Amniotic epithelial cell (primary cell): ENCODE results near the gene TTC23.

Source experiments
- DNase-seq: peaks from one replicate; pipeline ENCODE4 v3.0.0-alpha.2; 2010; ENCODE audit warnings: low read depth

The TTC23 gene

DNA sequence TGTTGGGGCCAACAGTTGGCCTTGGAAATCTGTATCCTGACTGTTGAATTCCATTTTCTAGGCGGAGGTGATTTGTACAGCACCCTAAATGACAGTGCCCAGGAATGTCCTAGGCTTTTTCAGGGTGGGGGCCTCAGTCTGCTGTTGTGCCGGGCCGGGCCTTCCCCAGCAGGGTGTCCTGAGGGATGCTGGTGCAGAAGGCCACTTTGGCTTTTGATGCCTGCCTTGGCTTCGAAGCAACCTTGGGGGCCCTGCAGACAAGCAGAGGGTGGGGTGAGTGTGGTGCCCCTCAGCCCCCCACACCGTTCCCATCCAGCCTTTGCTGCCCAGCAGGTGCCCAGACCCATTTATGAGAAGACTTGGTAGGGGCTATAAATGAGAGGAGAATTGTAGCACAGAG is 111.5 kb downstream of the TTC23 start:
- DNase-seq: no peak

DNA sequence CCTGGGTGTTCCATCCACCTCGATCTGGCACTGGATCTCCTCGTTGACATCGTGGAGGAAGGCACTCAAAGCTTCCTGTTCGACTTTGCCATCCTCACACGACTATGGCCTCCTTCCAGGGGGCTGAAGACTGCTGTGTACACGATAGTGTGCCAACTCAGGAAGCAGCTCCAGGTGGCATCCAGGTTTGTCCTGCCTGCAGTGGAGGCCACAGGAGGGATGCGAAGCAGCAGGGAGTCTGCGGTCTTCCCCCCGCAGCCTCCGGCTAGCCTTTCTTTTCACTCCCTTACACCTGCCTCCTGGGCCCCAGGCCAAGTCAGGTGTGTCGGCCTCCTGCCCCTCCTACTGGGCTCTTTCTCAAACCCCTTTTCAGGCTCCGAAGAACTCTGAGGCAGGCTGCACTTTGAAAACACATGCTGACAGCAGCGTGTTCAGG is 112.3 kb downstream of the TTC23 start:
- no peak for DNase-seq

DNA sequence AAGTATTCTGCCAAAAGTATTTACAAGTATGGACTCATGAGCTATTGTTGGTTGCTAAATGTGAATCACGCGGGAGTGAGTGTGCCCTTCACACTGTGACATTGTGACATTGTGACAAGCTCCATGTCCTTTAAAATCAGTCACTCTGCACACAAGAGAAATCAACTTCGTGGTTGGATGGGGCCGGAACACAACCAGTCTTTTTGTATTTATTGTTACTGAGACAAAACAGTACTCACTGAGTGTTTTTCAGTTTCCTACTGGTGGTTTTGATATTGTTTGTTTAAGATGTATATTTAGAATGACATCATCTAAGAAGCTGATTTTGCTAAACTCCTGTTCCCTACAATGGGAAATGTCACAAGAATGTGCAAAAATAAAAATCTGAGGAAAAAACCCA is 114.2 kb downstream of the TTC23 start:
- DNase-seq: no peak

DNA sequence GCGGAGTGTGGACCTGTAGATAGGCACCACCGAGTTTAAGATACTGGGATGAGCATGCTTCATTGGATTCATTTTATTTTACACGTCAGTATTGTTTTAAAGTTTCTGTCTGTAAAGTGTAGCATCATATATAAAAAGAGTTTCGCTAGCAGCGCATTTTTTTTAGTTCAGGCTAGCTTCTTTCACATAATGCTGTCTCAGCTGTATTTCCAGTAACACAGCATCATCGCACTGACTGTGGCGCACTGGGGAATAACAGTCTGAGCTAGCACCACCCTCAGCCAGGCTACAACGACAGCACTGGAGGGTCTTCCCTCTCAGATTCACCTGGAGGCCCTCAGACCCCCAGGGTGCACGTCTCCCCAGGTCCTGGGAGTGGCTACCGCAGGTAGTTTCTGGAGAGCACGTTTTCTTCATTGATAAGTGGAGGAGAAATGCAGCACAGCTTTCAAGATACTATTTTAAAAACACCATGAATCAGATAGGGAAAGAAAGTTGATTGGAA is 115.0 kb downstream of the TTC23 start:
- no peak for DNase-seq

DNA sequence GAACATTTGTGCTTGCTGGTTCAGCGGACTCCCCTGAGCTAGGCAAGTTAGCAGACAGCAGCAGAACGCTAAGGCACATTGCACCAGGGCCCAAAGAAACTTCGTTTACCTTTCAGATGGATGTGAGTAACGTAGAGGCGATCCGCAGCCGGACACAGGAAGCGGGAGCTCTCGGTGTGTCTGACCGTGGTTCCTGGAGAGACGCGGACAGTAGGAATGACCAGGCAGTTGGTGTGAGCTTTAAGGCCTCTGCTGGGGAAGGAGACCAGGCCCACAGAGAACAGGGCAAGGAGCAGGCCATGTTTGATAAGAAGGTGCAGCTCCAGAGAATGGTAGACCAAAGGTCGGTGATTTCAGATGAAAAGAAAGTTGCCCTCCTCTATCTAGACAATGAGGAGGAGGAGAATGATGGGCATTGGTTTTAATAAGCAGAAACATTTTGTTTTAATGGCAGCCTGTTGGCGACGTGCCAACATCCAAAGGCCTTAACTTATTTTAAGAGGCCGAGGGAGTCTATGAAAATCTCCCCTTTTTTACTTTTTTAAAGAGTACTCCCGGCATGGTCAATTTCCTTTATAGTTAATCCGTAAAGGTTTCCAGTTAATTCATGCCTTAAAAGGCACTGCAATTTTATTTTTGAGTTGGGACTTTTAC is 116.6 kb downstream of the TTC23 start:
- no peak for DNase-seq

DNA sequence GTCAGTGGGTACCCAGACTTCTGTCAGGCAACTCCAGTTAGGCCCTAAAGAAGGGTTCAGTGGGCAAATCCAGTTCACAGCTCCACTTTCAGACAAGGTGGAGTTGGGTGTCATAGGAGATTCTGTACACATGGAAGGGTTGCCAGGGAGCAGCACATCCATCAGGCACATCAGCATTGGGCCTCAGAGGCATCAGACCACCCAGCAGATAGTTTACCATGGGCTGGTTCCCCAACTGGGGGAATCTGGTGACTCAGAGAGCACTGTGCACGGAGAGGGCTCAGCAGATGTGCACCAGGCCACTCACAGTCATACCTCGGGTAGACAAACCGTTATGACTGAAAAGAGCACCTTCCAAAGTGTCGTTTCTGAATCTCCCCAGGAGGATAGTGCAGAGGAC is 117.3 kb downstream of the TTC23 start:
- no peak for DNase-seq

DNA sequence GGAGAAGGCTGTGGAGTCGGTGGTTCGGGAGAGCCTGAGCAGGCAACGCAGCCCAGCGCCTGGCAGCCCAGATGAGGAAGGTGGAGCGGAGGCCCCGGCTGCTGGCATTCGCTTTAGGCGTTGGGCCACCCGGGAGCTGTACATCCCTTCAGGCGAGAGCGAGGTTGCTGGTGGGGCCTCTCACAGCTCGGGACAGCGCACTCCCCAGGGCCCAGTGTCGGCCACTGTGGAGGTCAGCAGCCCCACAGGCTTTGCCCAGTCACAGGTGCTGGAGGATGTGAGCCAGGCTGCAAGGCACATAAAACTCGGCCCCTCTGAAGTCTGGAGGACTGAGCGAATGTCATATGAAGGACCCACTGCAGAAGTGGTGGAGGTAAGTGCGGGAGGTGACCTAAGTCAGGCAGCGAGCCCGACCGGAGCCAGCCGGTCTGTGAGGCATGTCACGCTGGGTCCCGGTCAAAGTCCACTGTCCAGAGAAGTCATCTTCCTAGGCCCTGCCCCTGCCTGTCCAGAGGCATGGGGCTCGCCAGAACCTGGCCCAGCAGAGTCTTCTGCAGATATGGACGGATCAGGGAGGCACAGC is 117.8 kb downstream of the TTC23 start:
- no peak for DNase-seq

DNA sequence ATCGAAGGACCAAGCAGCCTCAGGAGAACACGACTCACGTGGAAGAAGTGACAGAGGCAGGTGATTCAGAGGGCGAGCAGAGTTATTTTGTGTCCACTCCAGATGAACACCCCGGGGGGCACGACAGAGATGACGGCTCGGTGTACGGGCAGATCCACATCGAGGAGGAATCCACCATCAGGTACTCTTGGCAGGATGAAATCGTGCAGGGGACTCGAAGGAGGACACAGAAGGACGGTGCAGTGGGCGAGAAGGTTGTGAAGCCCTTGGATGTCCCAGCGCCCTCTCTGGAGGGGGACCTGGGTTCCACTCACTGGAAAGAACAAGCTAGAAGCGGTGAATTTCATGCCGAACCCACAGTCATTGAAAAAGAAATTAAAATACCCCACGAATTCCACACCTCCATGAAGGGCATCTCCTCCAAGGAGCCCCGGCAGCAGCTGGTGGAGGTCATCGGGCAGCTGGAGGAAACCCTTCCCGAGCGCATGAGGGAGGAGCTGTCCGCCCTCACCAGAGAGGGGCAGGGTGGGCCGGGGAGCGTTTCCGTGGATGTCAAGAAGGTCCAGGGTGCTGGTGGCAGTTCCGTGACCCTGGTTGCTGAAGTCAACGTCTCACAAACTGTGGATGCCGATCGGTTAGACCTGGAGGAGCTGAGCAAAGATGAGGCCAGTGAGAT is 118.5 kb downstream of the TTC23 start:
- no peak for DNase-seq

DNA sequence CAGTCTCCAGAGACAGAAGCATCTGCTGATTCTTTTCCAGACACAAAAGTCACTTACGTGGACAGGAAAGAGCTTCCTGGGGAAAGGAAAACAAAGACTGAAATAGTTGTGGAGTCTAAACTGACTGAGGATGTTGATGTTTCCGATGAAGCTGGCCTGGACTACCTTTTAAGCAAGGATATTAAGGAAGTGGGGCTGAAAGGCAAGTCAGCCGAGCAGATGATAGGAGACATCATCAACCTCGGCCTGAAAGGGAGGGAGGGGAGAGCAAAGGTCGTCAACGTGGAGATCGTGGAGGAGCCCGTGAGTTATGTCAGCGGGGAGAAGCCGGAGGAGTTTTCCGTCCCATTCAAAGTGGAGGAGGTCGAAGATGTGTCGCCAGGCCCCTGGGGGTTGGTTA is 119.1 kb downstream of the TTC23 start:
- no peak for DNase-seq

DNA sequence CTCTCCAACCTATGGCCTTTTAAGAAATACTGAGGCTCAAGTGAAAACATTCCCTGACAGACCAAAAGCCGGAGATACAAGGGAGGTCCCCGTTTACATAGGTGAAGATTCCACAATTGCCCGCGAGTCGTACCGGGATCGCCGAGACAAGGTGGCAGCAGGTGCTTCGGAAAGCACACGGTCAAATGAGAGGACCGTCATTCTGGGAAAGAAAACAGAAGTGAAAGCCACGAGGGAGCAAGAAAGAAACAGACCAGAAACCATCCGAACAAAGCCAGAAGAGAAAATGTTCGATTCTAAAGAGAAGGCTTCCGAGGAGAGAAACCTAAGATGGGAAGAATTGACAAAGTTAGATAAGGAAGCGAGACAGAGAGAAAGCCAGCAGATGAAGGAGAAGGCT is 119.7 kb downstream of the TTC23 start:
- no peak for DNase-seq

DNA sequence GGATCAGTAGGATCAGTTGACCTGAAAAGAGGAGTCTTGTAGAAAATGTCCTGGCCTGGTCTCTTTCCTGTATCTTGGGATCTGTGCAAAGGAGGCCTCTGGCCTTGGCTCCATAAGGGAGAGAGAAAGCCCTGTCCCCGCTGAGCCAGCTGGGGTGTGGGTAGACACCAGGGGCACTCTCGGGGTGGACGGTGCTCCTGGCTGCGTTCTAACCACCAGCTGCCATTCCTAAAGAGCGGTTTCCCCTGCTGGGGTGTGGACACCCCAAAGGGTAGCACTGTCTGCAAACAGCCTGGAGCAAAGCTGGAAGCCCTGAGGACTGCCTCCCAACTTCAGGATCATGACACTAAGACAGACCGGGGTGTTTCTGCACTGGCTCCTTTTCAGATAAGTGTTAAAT is 121.0 kb downstream of the TTC23 start:
- no peak for DNase-seq

DNA sequence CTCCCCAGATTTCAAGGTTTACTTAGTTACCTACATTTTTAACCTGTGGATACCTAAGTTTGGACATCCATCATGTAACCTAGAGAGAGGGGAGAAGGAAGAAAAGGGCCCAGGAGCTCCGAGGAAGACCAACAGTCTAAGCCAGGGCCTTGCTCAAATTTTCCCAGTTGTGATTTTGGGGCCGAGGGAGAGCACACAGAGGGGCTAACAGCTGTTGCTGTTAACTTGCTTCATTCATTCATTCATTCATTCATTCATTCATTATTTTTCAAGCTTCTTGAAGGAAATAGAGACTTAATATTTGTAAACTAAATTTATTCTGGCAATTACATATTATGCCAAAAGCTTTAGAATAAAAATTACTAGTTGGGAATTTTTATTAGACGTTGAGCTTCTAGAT is 121.6 kb downstream of the TTC23 start:
- DNase-seq: no peak

DNA sequence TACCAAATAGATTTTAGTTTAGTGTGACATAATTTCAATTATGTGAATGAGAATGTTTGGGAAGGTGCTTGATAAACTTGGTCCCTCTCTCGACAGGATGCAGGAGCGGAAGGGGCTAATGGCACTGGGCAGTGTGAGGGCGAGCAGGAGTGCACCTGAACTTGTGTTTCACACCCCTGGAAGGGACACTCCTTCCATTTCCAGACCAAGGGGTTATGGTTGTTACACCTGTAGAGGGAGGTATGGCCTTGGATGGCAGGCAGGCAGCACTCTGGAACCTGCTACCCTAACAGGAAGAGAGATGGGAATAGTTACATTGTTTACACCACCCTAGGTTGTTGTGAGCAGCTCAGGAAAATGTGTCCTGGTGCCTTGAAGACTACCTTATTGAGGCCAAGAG is 122.5 kb downstream of the TTC23 start:
- DNase-seq: no peak

DNA sequence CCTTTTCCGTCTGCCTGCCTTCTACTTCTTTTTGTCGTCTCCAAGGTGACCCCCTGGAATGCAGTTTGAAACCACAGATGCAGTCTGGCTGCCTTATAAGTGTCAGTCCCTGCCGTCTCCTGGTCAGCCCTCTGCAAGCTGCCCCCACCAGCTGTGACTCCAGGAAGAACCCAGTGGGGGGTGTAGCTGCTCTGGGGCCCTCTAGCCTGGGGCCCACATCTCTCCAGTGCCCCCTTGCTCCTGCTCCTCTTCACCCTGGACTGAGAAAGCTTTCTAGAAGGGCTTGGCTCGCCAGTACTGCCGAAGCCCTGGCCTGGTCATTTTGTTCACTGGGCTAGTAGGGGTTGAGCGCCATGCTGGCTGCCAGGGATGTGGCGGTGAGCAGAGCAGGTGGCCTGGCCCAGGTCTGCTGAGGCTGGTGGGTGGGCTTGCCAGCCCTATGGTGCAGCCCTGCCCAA is 123.2 kb downstream of the TTC23 start:
- no peak for DNase-seq

DNA sequence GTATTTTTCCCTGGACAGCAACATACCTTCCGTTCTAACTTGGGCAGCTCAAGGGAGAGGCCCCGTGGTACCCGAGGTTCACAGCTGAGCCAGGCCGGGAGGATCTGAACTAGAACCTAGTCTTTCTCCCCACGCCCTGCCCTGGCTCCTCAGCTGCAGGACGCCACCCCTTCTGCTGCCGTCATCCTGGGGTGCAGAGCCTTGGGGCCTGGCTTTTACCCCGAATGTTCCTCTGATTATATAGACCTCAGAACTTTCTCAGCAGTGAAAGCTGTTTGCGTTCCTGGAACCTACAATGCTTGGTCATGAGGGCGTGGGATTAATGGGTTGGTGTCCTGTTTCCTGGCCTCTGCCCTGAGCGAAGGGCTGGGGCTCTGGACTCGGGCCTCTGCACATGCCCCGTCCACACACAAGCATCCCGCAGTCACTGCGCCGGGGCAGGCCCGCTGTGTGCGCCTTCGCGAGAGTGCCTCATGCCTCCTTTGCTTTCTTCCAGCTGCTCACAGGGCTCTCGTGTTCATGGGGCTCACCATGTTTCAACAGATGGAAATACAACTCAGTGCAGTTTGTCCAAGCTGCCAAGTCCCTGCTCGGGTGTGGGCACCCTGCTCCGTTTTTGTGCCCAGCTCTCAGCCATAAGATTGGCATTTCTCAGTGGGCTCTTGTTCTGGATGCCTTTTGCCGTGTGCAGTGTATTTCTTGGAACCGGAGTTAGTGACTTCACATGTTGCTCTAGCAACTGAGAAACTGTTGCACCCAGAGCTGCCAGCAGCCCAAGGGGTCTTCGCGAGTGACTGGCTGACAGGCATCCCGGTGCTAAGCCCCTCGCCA is 124.1 kb downstream of the TTC23 start:
- no peak for DNase-seq

DNA sequence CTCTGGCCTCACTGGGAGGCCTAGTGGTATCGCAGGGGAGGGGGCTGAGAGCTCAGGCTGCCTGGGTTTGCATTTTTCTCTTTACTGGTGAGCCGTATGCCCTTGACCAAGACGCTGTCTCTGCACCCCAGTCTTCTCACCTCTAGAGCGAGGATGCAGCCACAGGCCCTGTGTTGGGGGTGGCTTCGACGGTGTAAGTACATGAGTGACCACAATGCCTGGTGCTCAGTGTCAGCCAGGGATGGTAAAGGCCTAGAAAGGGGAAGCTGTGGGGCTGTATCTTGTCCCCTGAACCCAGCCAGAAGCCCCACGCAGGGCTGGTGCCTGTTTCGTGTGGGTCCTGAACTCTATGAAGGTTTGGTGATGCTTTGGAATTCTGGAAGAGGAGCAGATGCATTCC is 124.7 kb downstream of the TTC23 start:
- no peak for DNase-seq

DNA sequence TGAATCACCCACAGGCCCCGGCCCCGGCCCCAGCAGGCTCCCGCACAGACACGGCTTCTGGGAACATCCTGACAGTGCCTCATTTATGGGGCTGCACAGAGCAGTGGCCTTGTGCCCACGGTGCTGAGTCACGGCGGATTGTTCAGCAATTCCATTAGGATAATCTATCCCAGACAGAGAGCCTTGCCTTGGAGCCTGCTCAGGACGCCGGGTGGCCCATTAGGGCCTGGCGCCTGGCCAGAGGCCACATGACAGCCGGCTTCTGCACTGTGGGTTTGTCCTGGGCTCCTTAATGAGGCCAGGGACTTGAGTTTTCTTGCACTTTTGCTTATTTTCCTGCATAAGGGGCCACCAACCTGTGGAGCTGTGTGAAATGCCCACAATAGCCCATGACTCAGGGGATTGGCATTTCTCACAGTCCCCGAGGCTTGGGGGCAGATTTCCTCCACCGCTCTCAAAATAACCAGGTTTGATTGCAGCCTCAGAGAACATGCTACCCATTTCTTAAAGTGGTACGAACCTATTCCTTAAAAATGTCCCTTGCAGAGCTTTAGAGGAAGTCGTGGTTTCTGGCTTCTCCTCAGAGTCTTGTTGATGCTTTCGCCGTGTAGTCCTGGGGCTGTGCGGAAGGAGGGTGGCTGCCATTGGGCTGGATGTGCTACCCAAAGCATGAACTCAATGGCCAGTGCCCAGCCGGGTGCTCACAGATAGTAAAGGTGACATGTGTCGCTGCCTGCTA is 125.5 kb downstream of the TTC23 start:
- DNase-seq: peak; percentile 86

DNA sequence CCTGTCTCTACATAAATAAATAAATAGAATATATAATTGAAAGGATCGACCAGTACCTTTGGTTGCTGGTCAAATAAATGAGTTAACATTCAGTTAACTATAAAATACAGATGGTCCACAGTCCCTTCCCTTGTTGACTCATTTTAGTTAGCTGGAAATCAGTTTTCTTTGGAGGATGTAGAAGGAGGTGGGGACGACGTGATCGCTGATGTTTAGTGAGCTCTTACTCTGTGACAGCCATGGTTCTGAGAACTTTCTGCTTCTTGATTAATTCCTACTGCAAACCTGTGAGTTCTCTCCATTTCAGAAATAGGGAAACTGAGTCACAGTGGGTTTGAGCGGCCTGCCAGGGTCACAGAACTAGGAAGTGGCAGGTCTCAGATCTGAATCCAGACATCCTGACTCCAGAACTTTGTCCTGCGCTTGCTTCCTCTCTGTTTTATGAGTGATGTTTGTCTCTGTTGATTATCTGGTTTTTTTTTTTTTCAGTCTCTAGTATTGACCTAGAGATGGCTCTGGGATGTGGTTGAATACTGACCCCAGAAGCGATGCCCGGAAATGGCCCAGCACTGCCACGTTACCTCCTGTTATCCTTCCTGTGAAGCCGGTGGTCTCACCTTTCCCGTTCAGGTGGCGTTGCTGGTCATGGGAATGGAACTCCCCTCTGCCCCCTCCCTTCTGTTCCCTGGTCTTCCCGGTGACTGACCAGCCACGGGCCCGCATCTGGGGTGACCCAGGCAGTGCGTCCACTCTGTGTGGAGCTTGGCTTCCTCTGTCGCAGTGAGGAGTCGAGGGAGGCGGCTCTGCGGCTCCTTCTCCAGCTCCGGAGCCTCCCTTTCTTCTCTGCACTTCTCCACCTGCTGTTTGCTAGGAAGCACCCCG is 126.3 kb downstream of the TTC23 start:
- no peak for DNase-seq

DNA sequence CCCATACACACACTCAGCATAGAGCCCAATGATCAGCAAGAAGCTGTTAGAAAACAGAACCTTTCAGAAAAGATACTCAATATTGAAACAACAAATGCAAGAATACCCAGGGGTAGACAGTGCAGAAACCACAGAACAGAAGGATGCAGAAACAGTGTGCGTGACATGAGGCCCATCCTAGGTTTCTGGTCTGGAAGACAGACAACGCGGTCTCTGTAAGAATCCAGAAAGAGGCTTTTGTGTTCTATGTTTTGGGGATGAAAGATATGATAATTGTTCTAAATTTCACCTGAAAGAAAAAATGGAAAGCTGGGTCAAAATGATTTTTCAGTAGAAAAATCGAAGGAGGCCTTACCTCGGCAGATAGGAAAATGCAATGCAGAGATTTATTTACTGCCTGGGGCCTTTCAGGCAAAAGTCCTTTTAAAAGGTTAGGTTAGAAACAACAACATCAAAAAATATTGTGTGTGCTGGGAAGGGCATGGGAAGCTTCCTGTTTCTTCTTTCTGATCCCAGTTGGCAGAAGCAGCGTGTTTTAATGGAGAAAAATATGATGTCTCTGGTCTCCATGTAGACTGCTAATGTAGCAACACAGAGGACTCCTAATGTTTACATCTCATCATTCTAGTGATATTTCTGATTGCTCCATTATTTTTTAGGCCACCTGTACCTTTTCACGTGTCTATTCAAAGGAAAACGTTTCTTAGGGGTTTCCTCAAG is 127.5 kb downstream of the TTC23 start:
- no peak for DNase-seq

DNA sequence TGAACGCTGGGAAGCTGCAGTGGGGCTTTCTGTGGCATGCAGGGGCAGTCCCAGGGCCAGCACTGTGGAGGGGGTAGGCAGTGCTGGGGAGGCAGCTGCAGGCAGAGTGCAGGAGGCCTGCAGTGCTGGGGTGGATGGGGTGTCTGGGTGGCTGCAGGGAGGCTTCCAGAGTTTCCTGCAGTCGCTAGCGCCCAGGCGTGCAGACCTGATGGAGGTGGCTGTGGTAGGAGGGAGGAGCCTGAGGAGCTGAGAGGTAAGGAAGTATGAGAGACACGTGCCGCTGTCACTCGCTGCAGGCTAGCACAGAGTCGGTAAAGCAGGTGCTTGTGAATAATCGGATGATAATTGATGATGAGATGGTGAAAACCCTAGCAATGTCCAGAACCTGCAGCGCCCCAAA is 128.2 kb downstream of the TTC23 start:
- DNase-seq: no peak
